HG02798 (cell line): ENCODE data around the gene CFL1.
A peak's percentile ranks its signal among the peaks of the same experiment; 100 is the strongest.

Experiments
- ATAC-seq: cut with Tn5 transposase; IDR thresholded peaks from one replicate; pipeline ENCODE4 v1.9.1; 2021; ENCODE audit warnings: mild to moderate bottlenecking; ENCODE audit not compliant: unreplicated experiment, poor library complexity

Gene CFL1

GRCh38 chr11:65888163-65888814 is 30.3 kb upstream of the CFL1 start, which contains the start of gene FIBP:
FIBP (minus strand) TSS chr11:65888471; CDS start chr11:65888418, 53 bp downstream.
- ATAC-seq, result peak; percentile 60

- ATAC-seq, result peak; percentile 0
Measured at GRCh38 chr11:65887723-65888162, 29.8 kb upstream of the CFL1 start.

- no peak for ATAC-seq
Measured at GRCh38 chr11:65886826-65887722, 29.1 kb upstream of the CFL1 start.

GRCh38 chr11:65885808-65886536 is 28.0 kb upstream of the CFL1 start:
- no peak for ATAC-seq

GRCh38 chr11:65885231-65885630 is 27.3 kb upstream of the CFL1 start:
- ATAC-seq, result no peak

GRCh38 chr11:65884716-65885092 is 26.7 kb upstream of the CFL1 start:
- ATAC-seq, result no peak

- ATAC-seq, result no peak
Measured at GRCh38 chr11:65883786-65884715, 26.1 kb upstream of the CFL1 start.

GRCh38 chr11:65883058-65883761 is 25.2 kb upstream of the CFL1 start:
- ATAC-seq, result no peak

- ATAC-seq, result no peak
Measured at GRCh38 chr11:65882120-65883057, 24.4 kb upstream of the CFL1 start.

GRCh38 chr11:65880844-65881421 is 23.0 kb upstream of the CFL1 start:
- no peak for ATAC-seq

GRCh38 chr11:65880027-65880426 is 22.0 kb upstream of the CFL1 start:
- ATAC-seq, result no peak

- ATAC-seq, result no peak
Measured at GRCh38 chr11:65879617-65880016, 21.6 kb upstream of the CFL1 start, which contains the start of gene CTSW. CTSW (plus strand) TSS chr11:65879837; CDS start chr11:65879855, 18 bp downstream.

GRCh38 chr11:65873318-65874156 is 15.6 kb upstream of the CFL1 start:
- peak; percentile 90 for ATAC-seq

GRCh38 chr11:65872586-65873317 is 14.8 kb upstream of the CFL1 start, which contains the start of gene EFEMP2:
EFEMP2 (minus strand) TSS chr11:65872800; CDS start chr11:65872354, 446 bp downstream.
- no peak for ATAC-seq

GRCh38 chr11:65871811-65872548 is 14.0 kb upstream of the CFL1 start:
- no peak for ATAC-seq
